SU-DHL-6 (cell line): Measurements from ENCODE around the gene SCLY.
"Not testable (repeated sequence)": the region's sequence is repeated elsewhere in the genome, so short reads cannot be mapped to it uniquely, and the experiment has no call there.

Experiments used
- H2AFZ ChIP-seq: fragments of 200-600 bp; sonication (generic); 2 replicates; pipeline ENCODE4 v1.6.1; 2014; ENCODE audit warnings: low read depth, mild to moderate bottlenecking, moderate library complexity, mixed read lengths, antibody characterized with exemption, low read length; ENCODE audit not compliant: severe bottlenecking
- H3F3A ChIP-seq: fragments of 200-600 bp; shearing (Covaris generic); 2 replicates; pipeline ENCODE4 v1.6.0; 2016; ENCODE audit warnings: antibody characterized with exemption, mild to moderate bottlenecking; ENCODE audit not compliant: insufficient read depth
- H3K27ac ChIP-seq: fragments of 200-600 bp; sonication (generic); 2 replicates; pipeline ENCODE4 v1.5.1; 2016; ENCODE audit warnings: low read depth, mild to moderate bottlenecking, low read length, moderate library complexity, mixed read lengths
- H3K27me3 ChIP-seq: fragments of 200-600 bp; sonication (generic), shearing (Covaris generic); 2 replicates; pipeline ENCODE4 v1.6.0; 2014; ENCODE audit warnings: mild to moderate bottlenecking, low read length
- H3K36me3 ChIP-seq: fragments of 200-600 bp; sonication (generic); 2 replicates; pipeline ENCODE4 v1.6.1; 2014; ENCODE audit warnings: mild to moderate bottlenecking, low read length, mixed read lengths
- H3K4me2 ChIP-seq: fragments of 300-600, 200-600 bp; shearing (Covaris generic), sonication (generic); 2 replicates; pipeline ENCODE4 v1.6.0; 2014; ENCODE audit warnings: low read length, low read depth, mild to moderate bottlenecking; ENCODE audit not compliant: poor library complexity, severe bottlenecking
- H3K4me3 ChIP-seq: fragments of 200-600 bp; sonication (generic); 2 replicates; pipeline ENCODE4 v1.5.1; 2014; ENCODE audit warnings: antibody characterized with exemption, low read length, mild to moderate bottlenecking, mixed read lengths; ENCODE audit not compliant: insufficient read depth, poor library complexity, severe bottlenecking
- H3K79me2 ChIP-seq: fragments of 200-600 bp; sonication (generic); 2 replicates; pipeline ENCODE4 v1.6.1; 2014; ENCODE audit warnings: mild to moderate bottlenecking, low read length, moderate library complexity; ENCODE audit not compliant: insufficient read depth
- H3K9ac ChIP-seq: fragments of 200-600 bp; sonication (generic); 2 replicates; pipeline ENCODE4 v1.7.0; 2014; ENCODE audit warnings: mild to moderate bottlenecking, low read length
- H3K9me2 ChIP-seq: fragments of 200-600 bp; sonication (generic); replicated peaks from 2 replicates; pipeline ENCODE4 v1.6.1; 2014; ENCODE audit warnings: low read length; ENCODE audit not compliant: insufficient read depth
- H3K9me3 ChIP-seq: fragments of 200-600 bp; sonication (generic); 2 replicates; pipeline ENCODE4 v1.6.1; 2014; ENCODE audit warnings: low read length, mixed read lengths; ENCODE audit not compliant: insufficient read depth
- H4K20me1 ChIP-seq: fragments of 200-600 bp; sonication (generic); 2 replicates; pipeline ENCODE4 v1.6.1; 2014; ENCODE audit warnings: low read depth, mild to moderate bottlenecking, antibody characterized with exemption, low read length, moderate library complexity, mixed read lengths
- EZH2phosphoT487 ChIP-seq: fragments of 200-600 bp; sonication (generic), shearing (Covaris generic); conservative IDR thresholded peaks from 2 replicates; pipeline ENCODE4 v1.6.1; 2018; ENCODE audit warnings: mild to moderate bottlenecking, antibody characterized with exemption, low read length, moderate library complexity, mixed read lengths
- TF ChIP-seq, protein P1 (sequence below): fragments of 200-600 bp; sonication (generic); IDR thresholded peaks from one replicate; pipeline ENCODE4 v1.5.1; 2017; ENCODE audit warnings: antibody characterized with exemption, mild to moderate bottlenecking, low read length, moderate library complexity; ENCODE audit not compliant: insufficient read depth, poor library complexity, severe bottlenecking

The SCLY gene

DNA sequence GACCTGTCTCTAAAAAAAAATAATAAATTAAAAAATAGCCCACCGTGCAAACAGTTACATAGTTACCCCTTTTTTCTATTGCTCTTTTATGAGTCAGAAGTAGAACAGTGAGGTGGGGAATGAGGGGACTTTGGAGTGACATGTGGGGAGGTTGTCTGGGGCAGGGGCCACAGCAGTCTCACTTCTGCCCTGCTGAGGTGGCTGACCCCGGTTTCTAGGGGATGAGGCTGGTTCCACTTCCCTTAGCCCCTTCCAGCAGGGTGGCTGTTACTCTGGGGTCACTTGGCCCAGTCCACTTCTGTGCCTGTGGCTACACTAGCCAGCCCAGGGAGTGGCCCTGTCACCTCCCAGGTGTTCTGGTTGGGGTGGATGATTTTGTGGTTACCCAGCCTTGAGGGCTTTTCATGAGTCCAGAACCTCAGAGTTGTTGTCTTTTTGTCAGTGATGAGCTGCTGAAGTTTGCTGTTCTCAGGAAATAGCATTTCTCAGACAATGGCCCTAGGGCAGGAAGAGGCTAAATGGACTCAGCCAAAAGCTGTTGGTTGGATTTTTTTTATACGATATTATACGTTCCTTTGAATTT lies 28.0 kb upstream of the SCLY start:
- no peaks in the 10 kb centered on the region for H3K27me3 ChIP-seq
- H3K9me3 ChIP-seq: no peaks in the 10 kb centered on the region
- H3K27ac ChIP-seq: no peak overlapping the region
- no peak overlapping the region for H3K4me2 ChIP-seq
- no peaks in the 10 kb centered on the region for H4K20me1 ChIP-seq
- H3K4me3 ChIP-seq: no peak overlapping the region
- no peak overlapping the region for H3K9ac ChIP-seq
- H3K79me2 ChIP-seq: no peaks in the 10 kb centered on the region
- TF ChIP-seq, protein P1, sequence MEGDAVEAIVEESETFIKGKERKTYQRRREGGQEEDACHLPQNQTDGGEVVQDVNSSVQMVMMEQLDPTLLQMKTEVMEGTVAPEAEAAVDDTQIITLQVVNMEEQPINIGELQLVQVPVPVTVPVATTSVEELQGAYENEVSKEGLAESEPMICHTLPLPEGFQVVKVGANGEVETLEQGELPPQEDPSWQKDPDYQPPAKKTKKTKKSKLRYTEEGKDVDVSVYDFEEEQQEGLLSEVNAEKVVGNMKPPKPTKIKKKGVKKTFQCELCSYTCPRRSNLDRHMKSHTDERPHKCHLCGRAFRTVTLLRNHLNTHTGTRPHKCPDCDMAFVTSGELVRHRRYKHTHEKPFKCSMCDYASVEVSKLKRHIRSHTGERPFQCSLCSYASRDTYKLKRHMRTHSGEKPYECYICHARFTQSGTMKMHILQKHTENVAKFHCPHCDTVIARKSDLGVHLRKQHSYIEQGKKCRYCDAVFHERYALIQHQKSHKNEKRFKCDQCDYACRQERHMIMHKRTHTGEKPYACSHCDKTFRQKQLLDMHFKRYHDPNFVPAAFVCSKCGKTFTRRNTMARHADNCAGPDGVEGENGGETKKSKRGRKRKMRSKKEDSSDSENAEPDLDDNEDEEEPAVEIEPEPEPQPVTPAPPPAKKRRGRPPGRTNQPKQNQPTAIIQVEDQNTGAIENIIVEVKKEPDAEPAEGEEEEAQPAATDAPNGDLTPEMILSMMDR: no peak
- no peak for TF ChIP-seq EZH2phosphoT487
- no peaks in the 10 kb centered on the region for H3K36me3 ChIP-seq
- no peak overlapping the region for H2AFZ ChIP-seq
- H3K9me2 ChIP-seq: no peaks in the 10 kb centered on the region
- H3F3A ChIP-seq: no peaks in the 10 kb centered on the region

DNA sequence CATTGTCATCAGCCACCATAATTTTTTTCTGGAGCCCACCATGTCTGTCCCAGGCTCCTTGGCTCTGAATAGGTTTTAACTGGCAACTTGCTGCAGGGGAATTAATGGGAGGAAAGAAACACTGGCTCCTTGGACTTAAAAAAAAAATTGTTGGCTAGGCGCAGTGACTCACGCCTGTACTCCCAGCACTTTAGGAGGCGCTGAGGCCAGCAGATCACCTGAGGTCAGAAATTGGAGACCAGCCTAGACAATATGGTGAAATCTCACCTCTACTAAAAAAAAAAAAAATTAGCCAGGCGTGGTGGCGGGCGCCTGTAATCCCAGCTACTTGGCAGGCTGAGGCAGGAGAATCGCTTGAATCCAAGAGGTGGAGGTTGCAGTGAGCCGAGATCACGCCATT lies 26.8 kb upstream of the SCLY start:
- H3K9ac ChIP-seq, H3K4me3 ChIP-seq, H3K9me3 ChIP-seq, H3F3A ChIP-seq, H2AFZ ChIP-seq, H3K9me2 ChIP-seq, H3K79me2 ChIP-seq, H3K27ac ChIP-seq, H3K36me3 ChIP-seq, H3K4me2 ChIP-seq, H3K27me3 ChIP-seq, H4K20me1 ChIP-seq: not testable (repeated sequence)

DNA sequence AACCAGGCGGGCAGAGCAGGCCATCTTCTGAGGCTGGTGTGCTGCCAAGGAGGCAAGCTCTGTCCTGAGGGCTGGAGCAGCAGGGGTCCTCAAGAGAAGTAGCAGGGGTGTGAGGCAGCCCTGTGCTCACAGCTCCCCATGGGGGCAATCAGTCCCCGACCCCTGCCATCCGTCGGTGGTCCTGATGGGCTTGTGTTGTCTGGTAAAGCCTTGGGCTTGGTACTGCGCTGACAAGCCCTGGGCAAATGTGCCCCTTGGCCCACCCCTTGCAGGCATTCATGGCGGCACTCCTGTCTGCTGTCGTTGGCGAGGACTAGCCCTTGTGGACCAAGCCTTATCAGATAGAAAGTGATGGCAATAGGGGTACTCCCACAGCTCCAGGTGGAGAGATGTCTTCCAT lies 22.6 kb upstream of the SCLY start:
- Histone ChIP-seq H3K9me2 (no peaks in the 10 kb centered on the region), H3K9ac (no peak overlapping the region), H3F3A (no peaks in the 10 kb centered on the region), H3K27ac (no peak overlapping the region), H4K20me1 (no peaks in the 10 kb centered on the region), H3K79me2 (no peaks in the 10 kb centered on the region), H2AFZ (no peak overlapping the region), H3K4me2 (no peak overlapping the region), H3K36me3 (no peaks in the 10 kb centered on the region), H3K9me3 (no peaks in the 10 kb centered on the region), H3K27me3 (no peaks in the 10 kb centered on the region), H3K4me3 (no peak overlapping the region)
- TF ChIP-seq, protein P1: no peak
- TF ChIP-seq EZH2phosphoT487: no peak

DNA sequence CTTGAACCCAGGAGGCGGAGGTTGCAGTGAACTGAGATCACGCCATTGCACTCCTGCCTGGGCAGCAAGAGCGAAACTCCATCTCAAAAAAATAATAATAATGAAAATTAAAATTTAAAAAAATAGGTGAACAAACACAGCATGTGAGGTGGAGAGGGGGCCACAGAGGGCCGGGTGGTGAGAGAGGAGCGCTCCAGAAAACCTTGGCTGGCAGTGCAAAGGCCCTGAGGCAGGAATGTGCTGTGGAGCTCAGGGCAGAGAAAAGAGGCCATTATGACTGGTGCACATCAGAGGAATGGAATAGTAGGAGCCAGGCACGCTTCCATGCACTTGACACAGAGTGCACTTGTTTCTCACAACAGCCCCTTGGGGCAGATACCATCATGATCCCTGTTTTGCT lies 21.6 kb upstream of the SCLY start:
- no peaks in the 10 kb centered on the region for H3F3A ChIP-seq
- H3K9me3 ChIP-seq: no peaks in the 10 kb centered on the region
- no peak overlapping the region for H3K27ac ChIP-seq
- no peaks in the 10 kb centered on the region for H3K79me2 ChIP-seq
- H3K27me3 ChIP-seq: no peaks in the 10 kb centered on the region
- no peaks in the 10 kb centered on the region for H3K9me2 ChIP-seq
- no peak overlapping the region for H3K4me2 ChIP-seq
- H3K9ac ChIP-seq: no peak overlapping the region
- no peaks in the 10 kb centered on the region for H3K36me3 ChIP-seq
- H4K20me1 ChIP-seq: no peaks in the 10 kb centered on the region
- H2AFZ ChIP-seq: no peak overlapping the region
- TF ChIP-seq, protein P1: no peak
- TF ChIP-seq EZH2phosphoT487: no peak
- H3K4me3 ChIP-seq: no peak overlapping the region
